GM18858 (cell line): ENCODE data around the gene TTC7B.

Source experiments
- ATAC-seq: cut with Tn5 transposase; IDR thresholded peaks from one replicate; pipeline ENCODE4 v1.9.1; 2021; ENCODE audit not compliant: unreplicated experiment

The TTC7B gene

GRCh38 chr14:90566481-90566880 is 249.7 kb downstream of the TTC7B start:
- ATAC-seq: no peak

- ATAC-seq: no peak
Observed at GRCh38 chr14:90564496-90564895, 251.7 kb downstream of the TTC7B start.

- no peak for ATAC-seq
Observed at GRCh38 chr14:90562652-90563051, 253.6 kb downstream of the TTC7B start.

GRCh38 chr14:90561920-90562319 is 254.3 kb downstream of the TTC7B start:
- no peak for ATAC-seq

- no peak for ATAC-seq
Observed at GRCh38 chr14:90560991-90561390, 255.2 kb downstream of the TTC7B start.

GRCh38 chr14:90560558-90560957 is 255.7 kb downstream of the TTC7B start:
- no peak for ATAC-seq

- ATAC-seq: no peak
Observed at GRCh38 chr14:90559811-90560492, 256.3 kb downstream of the TTC7B start.

GRCh38 chr14:90558983-90559590 is 257.1 kb downstream of the TTC7B start:
- ATAC-seq: no peak

GRCh38 chr14:90558041-90558982 is 257.9 kb downstream of the TTC7B start:
- no peak for ATAC-seq

GRCh38 chr14:90557516-90557915 is 258.7 kb downstream of the TTC7B start:
- no peak for ATAC-seq

GRCh38 chr14:90556666-90557450 is 259.4 kb downstream of the TTC7B start:
- ATAC-seq: no peak

GRCh38 chr14:90556012-90556477 is 260.2 kb downstream of the TTC7B start:
- ATAC-seq: no peak

GRCh38 chr14:90555126-90556011 is 260.9 kb downstream of the TTC7B start:
- ATAC-seq: no peak

GRCh38 chr14:90554341-90554740 is 261.9 kb downstream of the TTC7B start:
- ATAC-seq: no peak

GRCh38 chr14:90553921-90554336 is 262.3 kb downstream of the TTC7B start:
- no peak for ATAC-seq

GRCh38 chr14:90553298-90553920 is 262.8 kb downstream of the TTC7B start:
- no peak for ATAC-seq

GRCh38 chr14:90552465-90553297 is 263.5 kb downstream of the TTC7B start:
- no peak for ATAC-seq

- no peak for ATAC-seq
Observed at GRCh38 chr14:90551733-90552464, 264.3 kb downstream of the TTC7B start.
